ENCODE data around the gene MRPS35. TPM values are rescaled to one million over a fixed set of nuclear protein-coding genes. Genes with fewer than 3 reads are reported as not detected.

MRPS35 gene
- total RNA-seq, 1 donor from 2014 or later = 50.4 TPM

DNA sequence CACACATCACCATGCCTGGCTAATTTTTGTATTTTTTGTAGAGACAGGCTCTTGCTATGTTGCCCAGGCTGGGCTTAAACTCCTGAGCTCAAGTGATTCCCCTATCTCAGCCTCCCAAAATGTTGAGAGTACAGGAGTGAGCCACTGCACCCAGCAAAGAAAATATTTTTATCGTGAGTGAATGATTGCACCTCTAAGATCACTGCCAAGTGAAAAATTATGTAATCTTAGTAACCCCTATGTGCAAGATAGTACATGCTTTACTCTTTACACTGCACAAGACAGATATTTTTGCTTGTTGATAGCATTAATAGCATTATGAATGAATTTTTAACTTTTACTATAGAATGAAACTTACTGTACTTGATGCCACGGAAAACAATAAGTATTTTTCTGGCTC, 3.4 kb upstream of the MRPS35 start:
- no peak for TF ChIP-seq EZH2 (IDR thresholded peaks at IDR 0.05; ENCODE audit: insufficient read depth, low read length)
- TF ChIP-seq, protein P1, sequence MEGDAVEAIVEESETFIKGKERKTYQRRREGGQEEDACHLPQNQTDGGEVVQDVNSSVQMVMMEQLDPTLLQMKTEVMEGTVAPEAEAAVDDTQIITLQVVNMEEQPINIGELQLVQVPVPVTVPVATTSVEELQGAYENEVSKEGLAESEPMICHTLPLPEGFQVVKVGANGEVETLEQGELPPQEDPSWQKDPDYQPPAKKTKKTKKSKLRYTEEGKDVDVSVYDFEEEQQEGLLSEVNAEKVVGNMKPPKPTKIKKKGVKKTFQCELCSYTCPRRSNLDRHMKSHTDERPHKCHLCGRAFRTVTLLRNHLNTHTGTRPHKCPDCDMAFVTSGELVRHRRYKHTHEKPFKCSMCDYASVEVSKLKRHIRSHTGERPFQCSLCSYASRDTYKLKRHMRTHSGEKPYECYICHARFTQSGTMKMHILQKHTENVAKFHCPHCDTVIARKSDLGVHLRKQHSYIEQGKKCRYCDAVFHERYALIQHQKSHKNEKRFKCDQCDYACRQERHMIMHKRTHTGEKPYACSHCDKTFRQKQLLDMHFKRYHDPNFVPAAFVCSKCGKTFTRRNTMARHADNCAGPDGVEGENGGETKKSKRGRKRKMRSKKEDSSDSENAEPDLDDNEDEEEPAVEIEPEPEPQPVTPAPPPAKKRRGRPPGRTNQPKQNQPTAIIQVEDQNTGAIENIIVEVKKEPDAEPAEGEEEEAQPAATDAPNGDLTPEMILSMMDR (IDR thresholded peaks at IDR 0.05; ENCODE audit: insufficient read depth, low read depth, low read length) = no peak
- Histone ChIP-seq H3K79me2 (ENCODE audit: insufficient read depth, low read length) (peaks cover 17% of the 10 kb centered on the region), H3K27ac (ENCODE audit: low read depth, low read length) (no peak overlapping the region), H3K27me3 (ENCODE audit: insufficient read depth, low read length) (no peaks in the 10 kb centered on the region), H3K4me2 (ENCODE audit: low read length) (no peak overlapping the region), H2AFZ (ENCODE audit: low read depth, low read length) (no peak overlapping the region), H3K36me3 (ENCODE audit: insufficient read depth, low read length) (no peaks in the 10 kb centered on the region), H3K4me1 (ENCODE audit: insufficient read depth, low read length) (no peaks in the 10 kb centered on the region), H3K9me3 (ENCODE audit: insufficient read depth, low read depth, low read length) (no peaks in the 10 kb centered on the region), H3K4me3 (ENCODE audit: insufficient read depth, low read depth, low read length) (no peak overlapping the region), H3K9ac (ENCODE audit: low read length) (no peak overlapping the region), H4K20me1 (ENCODE audit: insufficient read depth, low read length) (peaks cover 4% of the 10 kb centered on the region)
- no peak for DNase-seq (ENCODE audit: low read depth)
- no peak overlapping the region for H3K4me3 Mint-ChIP-seq (ENCODE audit: unreplicated experiment)
- FAIRE-seq = no peak
- H3K27me3 Mint-ChIP-seq (ENCODE audit: low read depth, unreplicated experiment) = no peaks in the 10 kb centered on the region
- H3K9me3 Mint-ChIP-seq (ENCODE audit: unreplicated experiment) = no peaks in the 10 kb centered on the region
- H3K4me1 Mint-ChIP-seq (ENCODE audit: low read depth, unreplicated experiment) = peaks cover 11% of the 10 kb centered on the region
- H3K36me3 Mint-ChIP-seq (ENCODE audit: low read depth, unreplicated experiment) = no peaks in the 10 kb centered on the region
- H3K27ac Mint-ChIP-seq (ENCODE audit: unreplicated experiment) = no peak overlapping the region

DNA sequence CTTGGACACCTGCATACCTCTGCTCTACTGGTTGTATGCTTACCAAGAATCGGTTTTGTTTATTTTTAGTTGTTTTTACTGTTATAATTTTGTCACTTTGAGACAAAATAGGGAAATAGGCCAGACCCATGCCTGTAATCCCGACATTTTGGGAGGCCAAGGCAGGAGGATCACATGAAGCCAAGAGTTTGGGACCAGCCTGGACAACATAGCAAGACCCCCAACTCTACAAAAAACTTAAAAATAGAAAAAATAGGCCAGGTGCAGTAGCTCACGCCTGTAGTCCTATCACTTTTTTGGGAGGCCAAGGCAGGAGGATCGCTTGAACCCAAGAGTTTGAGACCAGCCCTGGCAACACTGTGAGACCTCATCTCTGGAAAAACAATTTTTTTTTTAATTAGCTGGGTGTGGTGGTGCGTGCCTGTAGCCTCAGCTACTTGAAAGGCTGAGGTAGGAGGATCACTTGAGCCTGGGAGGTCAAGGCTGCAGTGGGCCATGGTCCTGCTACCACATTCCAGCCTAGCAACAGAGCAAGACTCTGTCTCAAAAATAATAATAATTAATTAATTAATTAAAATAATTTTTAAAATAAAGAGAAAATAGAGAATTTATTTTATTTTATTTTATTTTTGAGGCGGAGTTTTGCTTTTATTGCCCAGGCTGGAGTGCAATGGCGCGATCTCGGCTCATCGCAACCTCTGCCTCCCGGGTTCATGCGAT, 1.3 kb upstream of the MRPS35 start:
- no peak for TF ChIP-seq EZH2 (IDR thresholded peaks at IDR 0.05; ENCODE audit: insufficient read depth, low read length)
- TF ChIP-seq, protein P1 (IDR thresholded peaks at IDR 0.05; ENCODE audit: insufficient read depth, low read depth, low read length) = no peak
- H3K36me3 Mint-ChIP-seq (ENCODE audit: low read depth, unreplicated experiment) = no peaks in the 10 kb centered on the region
- H3K4me3 ChIP-seq (ENCODE audit: insufficient read depth, low read depth, low read length) = no peak overlapping the region
- peaks cover 2% of the 10 kb centered on the region for H3K9me3 Mint-ChIP-seq (ENCODE audit: unreplicated experiment)
- no peak overlapping the region for H2AFZ ChIP-seq (ENCODE audit: low read depth, low read length)
- peak overlapping the region; percentile 97 for H3K4me3 Mint-ChIP-seq (ENCODE audit: unreplicated experiment)
- H3K9me3 ChIP-seq (ENCODE audit: insufficient read depth, low read depth, low read length) = no peaks in the 10 kb centered on the region
- no peak for FAIRE-seq
- no peak for DNase-seq (ENCODE audit: low read depth)
- H3K9ac ChIP-seq (ENCODE audit: low read length) = peak overlapping the region; percentile 93
- H3K4me1 Mint-ChIP-seq (ENCODE audit: low read depth, unreplicated experiment) = peaks cover 19% of the 10 kb centered on the region
- H3K4me2 ChIP-seq (ENCODE audit: low read length) = peak overlapping the region; percentile 90
- no peaks in the 10 kb centered on the region for H3K27me3 Mint-ChIP-seq (ENCODE audit: low read depth, unreplicated experiment)
- no peak overlapping the region for H3K27ac ChIP-seq (ENCODE audit: low read depth, low read length)
- H4K20me1 ChIP-seq (ENCODE audit: insufficient read depth, low read length) = peaks cover 20% of the 10 kb centered on the region
- no peaks in the 10 kb centered on the region for H3K36me3 ChIP-seq (ENCODE audit: insufficient read depth, low read length)
- H3K4me1 ChIP-seq (ENCODE audit: insufficient read depth, low read length) = no peaks in the 10 kb centered on the region
- no peak overlapping the region for H3K27ac Mint-ChIP-seq (ENCODE audit: unreplicated experiment)
- H3K27me3 ChIP-seq (ENCODE audit: insufficient read depth, low read length) = no peaks in the 10 kb centered on the region
- H3K79me2 ChIP-seq (ENCODE audit: insufficient read depth, low read length) = peaks cover 38% of the 10 kb centered on the region

Data from astrocyte (in vitro differentiated cells and primary cell).